HG03457 (cell line): ENCODE measurements around the gene CDK6.
A peak's percentile ranks its signal among the peaks of the same experiment; 100 is the strongest.

Source experiments
- ATAC-seq: cut with Tn5 transposase; IDR thresholded peaks from one replicate; pipeline ENCODE4 v1.9.1; 2021; ENCODE audit warnings: moderate number of reproducible peaks; ENCODE audit not compliant: unreplicated experiment

The CDK6 gene

DNA sequence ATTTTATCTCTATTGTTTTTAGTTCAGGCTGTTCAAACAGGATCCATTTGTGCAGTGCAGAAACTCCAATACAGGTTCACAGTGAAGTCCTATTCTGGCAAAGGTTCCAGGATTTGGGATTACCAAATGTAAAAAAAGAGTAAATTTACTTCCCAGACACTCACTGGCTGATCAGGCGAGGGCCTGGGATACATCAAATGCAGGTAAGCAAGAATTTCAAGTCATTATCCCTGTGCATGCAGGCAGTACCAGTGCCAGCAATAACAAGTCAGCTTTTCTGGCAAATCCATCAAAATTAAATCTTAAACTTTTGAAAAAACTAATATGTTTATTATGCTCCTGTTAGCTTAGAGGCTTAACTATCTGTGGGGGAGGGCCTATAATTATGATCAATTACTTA, 6.3 kb downstream of the CDK6 start:
- ATAC-seq = no peak

DNA sequence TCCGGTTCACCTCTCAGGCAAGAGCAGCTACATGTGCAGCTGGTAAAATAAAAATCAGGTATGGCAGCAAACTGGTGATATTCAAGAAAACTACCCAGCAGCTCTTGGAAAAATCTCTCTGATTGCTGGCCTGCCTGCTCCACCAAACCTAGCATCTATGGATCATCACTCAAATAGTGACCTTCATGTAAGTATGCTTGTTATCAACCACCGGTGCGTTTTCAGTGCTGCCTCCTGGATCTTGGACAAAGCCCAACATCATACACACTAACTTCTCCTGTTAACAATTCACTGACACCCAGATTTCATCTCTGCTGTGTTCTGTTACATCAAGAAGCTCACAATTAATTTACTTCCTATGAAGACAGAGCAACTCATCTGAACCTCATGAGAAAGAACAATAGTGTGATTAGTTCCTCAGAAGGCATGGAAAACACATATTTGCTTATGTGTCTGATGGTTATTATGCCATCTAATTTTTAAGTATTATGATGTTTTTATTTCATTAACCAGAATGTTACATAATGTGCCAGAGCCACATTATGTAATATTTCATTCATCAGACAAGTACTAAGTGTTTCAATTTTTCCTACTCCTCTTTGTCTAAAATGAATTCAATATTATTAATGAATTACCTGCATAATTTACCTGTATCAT, 8.8 kb downstream of the CDK6 start:
- ATAC-seq = no peak

DNA sequence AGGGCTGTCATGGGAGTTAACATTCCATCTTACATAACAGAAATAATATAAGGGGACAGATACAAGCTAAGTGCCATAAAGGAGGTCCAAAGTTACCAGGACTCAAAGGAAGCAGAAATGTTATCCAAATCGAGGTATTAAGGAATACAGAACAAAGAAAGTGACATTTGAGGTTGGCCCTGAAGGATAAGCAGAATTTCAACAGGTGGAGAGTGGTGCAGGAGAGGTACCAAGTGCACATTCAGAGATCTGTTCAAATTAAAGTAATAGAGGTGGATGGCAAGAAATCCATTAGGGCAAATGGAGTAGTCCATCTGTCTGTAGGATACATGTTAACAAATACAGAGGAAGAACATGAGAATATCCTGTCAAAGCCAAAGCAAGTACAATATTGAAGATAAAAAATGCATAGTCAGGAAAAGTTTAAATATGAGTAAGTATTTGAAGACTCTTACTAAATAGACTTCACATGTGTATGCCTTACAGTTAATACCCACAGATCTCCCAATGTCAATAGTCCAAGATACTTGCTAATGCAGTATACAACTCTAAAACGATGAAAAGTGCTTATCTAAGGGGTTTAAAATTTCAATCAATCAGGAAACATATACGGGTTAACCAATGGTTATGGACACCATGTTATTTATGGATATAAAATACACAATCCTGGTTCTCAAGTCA, 10.0 kb downstream of the CDK6 start:
- no peak for ATAC-seq

DNA sequence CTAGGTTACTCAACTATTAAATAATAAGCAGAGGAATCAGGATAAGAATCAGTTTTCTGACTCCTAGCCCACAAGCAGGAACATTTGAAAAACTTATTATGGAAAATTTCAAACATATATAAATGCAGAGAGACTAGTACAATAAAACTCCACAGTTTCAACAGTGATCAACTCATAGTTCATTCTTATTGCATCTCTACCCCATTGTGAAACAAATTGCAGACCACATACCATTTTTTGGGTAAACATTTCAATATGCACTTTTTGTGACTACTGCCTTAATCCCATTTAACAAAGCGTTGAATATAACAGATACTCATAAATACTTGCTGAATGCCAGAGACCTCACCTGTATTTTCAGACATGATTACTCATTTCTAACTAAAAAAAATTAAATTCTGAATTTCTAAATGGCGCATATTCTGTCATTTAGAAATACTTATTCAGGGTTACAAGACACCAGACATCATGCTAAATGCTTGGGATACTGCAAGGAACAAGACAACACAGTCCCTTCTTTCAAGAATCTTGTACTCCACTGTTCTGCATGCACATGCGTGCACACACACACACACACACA, 11.4 kb downstream of the CDK6 start:
- no peak for ATAC-seq

DNA sequence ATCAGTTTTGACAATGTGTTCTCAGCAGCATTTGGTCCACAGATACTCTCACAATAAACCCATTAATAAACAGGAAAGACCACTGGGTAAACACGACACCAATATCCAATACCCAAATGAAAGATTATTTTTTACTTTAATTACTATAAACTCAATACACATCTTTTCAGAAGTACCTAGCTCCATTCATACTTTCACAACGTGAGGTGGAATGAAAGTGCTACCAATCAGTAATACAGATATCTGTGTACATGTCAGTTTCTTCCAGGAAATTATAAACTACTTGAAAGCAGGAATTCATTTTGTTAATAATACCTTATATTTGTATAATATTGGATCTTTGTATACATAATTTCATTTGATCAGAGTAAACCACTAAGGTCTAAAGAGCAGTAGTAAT, 11.9 kb downstream of the CDK6 start:
- no peak for ATAC-seq

DNA sequence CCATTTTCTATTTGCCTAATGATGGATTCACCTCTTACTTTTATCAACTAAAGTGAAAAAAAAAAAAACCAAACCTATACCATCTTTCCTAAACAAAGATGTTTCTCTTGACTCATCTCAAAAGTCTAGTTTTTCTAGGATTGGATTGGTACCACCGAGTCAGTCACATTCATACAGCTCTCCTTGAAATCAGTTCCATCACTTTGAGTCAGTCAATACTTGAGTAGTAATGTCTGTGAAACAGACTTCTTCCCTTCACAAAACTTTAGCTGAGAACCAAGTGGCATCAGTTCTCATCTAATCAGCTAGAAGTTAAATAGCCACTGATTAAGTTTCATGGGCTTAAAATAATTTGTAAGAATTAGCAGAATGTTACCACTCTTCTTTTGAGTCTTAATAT, 13.3 kb downstream of the CDK6 start:
- no peak for ATAC-seq

DNA sequence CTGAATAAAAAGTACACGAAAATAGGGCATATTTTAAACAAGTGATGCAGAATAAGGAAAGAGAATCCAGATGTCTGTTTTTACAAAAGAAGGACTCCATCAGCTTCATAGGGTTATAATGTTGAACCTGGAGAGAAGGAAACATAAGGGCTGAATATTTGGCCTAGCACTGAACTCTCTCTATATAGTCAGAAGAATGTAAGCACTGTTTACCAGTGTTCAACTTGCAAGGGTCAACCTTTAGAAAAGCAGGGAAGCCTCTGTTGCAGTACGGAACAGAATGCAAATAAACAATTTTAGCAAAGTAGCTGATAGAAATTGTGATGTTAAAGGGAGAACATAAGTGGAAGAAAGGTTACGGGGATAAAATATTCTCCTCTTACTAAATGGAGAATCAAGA, 16.2 kb downstream of the CDK6 start:
- ATAC-seq = no peak

DNA sequence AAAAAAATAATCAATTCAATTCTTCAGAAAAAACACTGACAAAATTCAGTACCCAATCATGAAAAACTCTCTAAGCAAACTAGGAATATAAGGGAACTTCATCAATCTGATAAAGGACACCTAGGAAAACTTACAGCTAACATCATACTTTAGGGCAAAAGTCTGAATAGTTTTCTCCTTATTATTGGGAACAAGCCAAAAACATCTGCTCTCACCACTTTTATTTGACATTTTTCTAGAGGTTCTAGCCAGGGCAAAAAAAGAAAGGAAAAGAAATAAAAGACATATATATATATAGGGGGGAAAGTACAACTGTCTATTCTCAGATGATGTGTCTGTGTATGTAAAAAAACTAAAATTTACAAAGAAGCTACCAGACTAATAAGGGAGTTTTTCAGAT, 19.0 kb downstream of the CDK6 start:
- no peak for ATAC-seq

DNA sequence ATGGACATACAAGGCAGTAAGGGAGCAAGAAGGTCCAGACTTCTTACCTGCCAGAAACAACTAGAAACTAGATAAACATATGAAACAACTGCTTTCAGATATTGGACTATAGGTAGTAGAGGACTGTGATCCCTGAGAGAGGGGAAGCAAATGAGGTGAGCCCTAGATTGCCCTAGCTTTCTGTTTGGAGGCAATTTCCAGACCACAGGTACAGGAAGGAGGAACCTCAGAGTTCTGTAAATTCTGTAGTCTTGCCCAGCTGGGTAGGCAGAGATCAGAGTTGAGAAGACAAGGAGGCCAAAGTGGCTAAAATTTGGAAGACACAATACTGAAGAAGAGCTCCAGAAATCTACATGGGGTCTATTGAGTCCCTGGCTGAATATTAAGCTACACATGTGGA, 21.0 kb downstream of the CDK6 start:
- peak; percentile 38 for ATAC-seq

DNA sequence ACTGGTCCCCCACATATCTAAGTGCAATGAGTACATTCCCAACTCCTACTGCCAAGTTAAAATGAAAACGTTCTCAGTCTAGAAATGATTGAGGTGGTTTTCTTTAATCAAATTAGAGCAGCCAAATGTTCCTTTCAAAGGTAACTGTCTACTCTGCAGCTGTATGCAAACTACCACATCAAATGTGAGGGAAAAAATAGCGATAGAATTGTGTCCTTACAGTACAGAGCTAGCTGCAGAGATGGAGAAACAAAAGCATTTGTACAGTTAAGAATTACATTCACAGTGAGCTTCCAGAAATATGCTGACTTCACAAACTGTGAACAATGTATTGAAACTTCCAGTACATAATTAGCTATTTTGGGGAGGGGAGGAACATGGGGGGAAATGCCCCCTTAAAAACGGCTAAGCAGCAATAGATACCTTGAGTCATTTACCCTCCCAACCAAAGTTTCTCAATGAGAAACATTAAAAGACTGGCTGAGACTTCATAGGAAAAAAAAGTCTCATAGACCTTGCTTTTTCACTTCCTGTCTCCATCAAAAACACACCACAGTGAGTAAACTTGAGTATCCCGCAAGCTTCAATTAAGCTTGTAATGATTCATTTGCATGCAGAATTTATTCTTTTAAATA, 22.9 kb downstream of the CDK6 start:
- ATAC-seq = peak; percentile 43

DNA sequence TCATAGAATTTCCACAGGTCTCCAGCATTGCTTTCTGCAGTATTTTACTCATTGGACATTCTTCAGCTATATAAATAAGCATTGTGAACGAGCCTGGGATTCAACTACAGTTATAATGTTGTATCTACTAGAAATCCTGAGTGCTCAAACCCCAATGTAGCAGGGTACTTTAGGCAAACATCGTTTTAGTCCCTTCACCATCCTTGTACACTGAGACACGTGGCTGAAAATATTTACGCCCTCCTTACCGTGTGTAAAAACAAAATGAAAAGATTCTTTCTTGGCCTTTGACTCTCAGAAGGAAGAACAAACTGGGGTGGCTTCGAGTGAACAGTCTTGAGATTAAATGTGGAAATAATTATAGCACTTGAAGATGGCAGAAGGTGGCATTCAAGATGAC, 25.2 kb downstream of the CDK6 start:
- no peak for ATAC-seq

DNA sequence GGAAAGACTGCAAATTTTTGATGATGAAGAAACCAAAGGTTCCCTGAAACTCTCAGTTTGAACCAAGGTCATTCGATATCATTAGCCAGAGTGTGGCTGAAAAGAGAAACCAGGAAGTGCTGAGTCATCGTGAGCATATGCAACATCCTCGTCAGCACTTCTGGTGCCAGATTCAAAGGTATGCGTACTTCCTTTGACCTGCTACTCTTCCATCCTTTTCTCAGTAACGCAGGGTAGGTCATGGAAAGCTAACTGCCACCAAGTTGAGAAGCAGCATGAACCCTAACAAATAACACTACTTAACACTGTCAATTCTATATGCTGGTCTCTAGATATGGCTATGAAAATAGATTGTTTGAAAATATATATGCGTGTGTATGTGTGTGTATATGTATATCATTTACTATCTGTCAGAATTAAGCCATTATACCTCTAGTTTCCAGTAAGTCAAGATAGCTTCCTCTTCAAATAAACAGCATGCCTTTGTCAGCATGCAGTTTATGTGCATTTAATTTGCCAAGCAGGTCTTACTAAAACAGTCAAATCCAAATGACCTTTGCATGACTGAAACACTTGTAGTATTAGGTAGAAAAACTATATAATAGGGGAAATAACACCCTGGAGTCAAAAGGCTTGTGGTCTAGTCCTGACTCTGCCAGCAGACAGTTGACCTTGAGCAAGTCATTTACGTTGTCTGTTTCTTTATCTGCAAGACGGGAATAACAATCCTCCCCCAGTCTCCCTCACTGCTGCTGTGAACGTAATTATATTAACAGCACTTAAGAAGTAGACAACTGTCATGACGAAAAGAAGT, 26.4 kb downstream of the CDK6 start:
- ATAC-seq = peak; percentile 70

DNA sequence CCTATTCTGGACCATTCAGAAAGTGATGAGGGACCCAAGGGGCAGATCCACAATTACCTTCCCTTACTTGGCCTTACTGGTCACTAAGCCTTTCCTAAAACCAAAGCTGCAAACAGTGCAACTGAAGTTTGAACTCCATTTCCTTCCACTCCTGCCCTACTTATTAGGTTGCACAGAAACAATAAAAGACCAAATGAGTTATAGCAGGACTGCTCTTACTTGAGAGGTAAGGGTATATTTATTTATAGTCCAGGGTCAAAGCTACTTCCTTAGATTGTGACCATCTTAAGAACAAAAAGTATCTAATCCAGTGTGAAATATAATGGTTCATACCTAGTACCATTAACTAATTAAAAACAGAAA, 27.0 kb downstream of the CDK6 start:
- ATAC-seq = peak; percentile 18

DNA sequence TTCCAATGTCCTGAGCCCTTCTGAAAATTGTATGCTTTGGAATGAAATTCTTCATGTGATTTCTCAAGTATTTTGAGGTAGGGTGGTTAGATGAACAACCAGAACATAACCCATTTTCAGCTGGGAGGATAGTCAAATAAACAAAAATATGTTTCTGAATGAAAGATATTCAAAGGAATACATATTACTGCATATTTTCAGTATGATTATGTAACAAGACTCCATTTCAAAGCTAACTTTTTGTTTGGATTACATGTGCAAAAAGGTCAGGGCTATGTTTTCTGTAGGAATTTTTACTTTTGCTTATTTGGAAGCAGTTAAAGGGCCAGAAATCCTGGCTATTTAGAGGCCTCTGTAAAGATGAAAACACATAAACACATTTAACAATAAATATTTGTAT, 27.7 kb downstream of the CDK6 start:
- no peak for ATAC-seq

DNA sequence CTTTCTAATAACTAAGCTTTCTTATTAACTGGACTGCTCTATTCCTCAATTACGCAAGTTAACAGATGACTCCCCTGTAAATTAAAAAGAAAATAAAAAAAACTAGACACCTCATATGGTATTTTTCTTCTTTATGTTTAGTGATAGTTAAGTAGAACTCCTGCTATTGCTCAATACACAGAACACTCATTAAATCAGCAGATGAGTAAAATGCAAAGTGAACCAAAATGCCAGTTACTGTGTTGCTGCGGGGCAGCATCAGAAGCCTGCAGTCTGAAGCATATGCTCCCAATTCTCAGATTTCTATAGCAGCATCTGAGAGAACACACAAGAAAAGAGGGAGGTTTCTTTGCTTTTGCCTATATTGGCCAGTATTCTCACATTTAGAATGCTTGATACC, 28.4 kb downstream of the CDK6 start:
- no peak for ATAC-seq

DNA sequence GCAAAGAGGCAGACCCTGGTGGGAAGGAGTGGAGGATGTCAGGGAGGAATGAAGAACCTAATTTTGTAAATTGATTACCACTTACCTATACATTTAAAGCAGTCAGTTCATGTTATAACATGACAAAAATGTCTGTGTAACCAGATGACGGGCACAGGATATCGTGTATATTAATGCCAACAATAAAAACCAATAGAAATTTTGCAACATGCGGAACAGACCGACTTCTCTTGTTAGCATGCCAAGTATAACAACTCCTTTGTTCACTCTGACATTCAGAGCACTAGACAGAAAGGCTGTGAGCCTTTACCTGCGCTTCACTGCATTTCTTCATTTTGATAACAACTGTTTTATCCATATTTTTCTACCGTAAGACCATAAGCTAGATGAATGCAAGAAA, 29.9 kb downstream of the CDK6 start:
- no peak for ATAC-seq

DNA sequence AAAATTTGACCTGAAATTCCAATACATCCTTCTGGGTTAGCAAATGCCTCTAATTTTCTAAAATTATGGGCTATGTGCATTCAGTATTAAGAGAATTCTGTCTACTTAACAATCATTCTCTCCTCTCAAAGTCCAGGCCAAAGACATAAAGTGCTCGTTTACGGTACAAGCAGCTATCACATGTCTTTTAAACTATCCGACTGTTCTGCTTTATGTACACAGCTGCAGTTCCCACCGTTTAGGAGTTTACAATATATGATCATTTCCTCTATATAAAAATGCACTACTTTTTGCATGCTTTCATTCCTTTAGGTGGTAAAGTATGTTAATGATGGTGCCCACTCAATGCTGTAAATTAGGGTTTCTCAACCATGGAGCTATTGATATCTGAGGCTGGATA, 34.0 kb downstream of the CDK6 start:
- no peak for ATAC-seq

DNA sequence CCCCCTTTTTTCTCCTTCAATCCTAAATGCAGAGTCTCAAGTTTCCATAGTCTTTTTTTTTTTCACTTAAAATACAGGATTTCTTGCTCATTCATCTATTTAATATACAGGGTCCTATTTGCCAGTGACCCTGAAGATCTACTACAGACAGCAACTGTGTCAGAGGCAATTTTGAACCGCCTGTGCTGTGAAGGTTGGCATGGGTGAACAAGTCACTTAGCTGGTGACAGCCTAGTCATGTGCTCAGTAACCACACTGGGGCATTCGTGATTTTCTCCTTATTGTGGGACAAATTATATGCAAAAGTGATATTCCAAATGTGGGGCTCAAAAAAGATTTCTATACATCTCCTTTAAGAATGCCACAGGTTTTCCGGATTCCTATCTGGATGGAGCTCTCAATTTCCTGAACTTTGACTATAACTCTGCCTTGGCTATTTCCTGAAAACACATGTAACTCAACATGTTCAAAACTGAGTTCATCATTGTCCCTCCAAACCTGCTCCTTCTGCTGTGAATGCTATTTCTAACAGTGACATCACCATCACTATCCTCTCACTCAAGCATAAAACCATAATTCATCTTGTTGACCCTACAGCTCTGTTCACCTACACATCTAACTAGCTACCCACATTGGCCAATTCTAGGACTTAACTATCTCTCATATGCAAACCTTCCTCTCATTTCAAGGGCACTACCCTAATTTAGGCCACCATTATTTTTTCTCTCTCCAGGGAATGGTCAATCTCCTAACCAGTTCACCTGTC, 36.7 kb downstream of the CDK6 start:
- peak; percentile 48 for ATAC-seq

DNA sequence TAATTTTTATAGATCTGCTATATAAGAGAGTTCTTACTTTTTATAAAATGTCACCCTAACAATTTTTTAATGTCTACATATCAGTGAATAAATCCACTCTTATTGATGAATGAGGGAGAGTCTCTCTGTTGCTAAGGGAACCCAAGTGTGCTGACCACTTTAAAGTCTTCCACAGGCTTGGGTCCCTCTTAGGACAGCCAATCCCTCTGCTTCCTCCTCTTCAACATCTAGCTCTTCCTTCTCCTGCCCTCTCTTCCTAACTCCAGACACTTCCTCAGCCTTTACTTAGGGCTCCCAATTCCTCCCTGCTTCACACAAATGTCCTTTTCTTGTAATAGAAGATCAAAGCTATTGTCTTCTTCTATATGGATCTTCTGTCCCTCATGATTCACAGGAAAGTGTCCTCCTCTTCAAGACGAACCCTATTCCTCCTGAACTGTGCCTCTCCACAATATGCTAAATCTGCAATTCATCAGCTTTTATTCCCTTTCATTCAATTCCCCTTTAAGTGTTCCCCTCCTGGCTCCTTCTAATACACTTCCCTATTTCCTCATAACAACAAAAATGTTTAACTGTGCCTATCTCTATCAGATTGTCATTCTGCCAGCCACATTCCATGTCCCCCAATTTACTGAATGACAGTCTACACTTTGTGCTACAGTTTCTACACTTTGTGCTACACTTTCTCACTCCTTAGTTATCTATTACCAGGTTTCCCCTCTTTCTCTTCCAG, 37.7 kb downstream of the CDK6 start:
- no peak for ATAC-seq

DNA sequence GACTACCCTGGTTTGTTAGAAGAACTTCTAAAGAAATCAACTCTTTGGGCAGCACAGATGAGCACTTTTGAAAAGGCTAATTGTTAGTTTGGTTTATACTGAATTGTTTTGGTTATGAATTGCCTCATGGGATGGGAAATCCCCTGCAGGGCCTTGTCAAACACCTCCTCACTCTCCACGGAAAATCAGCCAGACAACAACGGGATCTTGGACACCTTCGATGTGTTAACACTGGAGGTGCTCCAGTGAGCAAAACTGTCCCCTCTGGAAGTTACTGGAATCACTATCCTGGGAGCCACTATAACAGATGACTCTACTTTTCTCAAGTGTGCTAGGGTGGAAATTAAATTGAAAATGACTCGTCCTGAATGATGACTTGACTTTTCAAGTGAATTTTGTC, 38.7 kb downstream of the CDK6 start:
- ATAC-seq = no peak
